ENCODE results near the gene UGT1A7.

UGT1A7 gene

GRCh38 chr2:233795735-233796171 is 114.1 kb downstream of the UGT1A7 start:
- no peak for TF ChIP-seq EZH2phosphoT487 (conservative IDR thresholded peaks at IDR 0.05; ENCODE audit: low read length)
- TF ChIP-seq CTCF (IDR thresholded peaks at IDR 0.05; ENCODE audit: insufficient read depth, low read length, poor library complexity, severe bottlenecking): no peak
- H3K36me3 ChIP-seq (ENCODE audit: low read length): no peaks in the 10 kb centered on the region
- H3F3A ChIP-seq (ENCODE audit: insufficient read depth): no peaks in the 10 kb centered on the region
- H3K4me2 ChIP-seq (ENCODE audit: low read depth, low read length, poor library complexity, severe bottlenecking): no peak overlapping the region
- H3K27me3 ChIP-seq (ENCODE audit: low read length): no peaks in the 10 kb centered on the region
- no peak overlapping the region for H3K9ac ChIP-seq (ENCODE audit: low read length)
- H4K20me1 ChIP-seq (ENCODE audit: low read depth, low read length): no peaks in the 10 kb centered on the region
- no peaks in the 10 kb centered on the region for H3K9me2 ChIP-seq (replicated peaks; ENCODE audit: insufficient read depth, low read length)
- no peak overlapping the region for H3K27ac ChIP-seq (ENCODE audit: low read depth, low read length)
- no peak overlapping the region for H2AFZ ChIP-seq (ENCODE audit: low read depth, low read length, severe bottlenecking)
- H3K79me2 ChIP-seq (ENCODE audit: insufficient read depth, low read length): no peaks in the 10 kb centered on the region
- no peak overlapping the region for H3K4me3 ChIP-seq (ENCODE audit: insufficient read depth, low read length, poor library complexity, severe bottlenecking)
- H3K9me3 ChIP-seq (ENCODE audit: insufficient read depth, low read length): no peaks in the 10 kb centered on the region

GRCh38 chr2:233796254-233796653 is 114.6 kb downstream of the UGT1A7 start:
- Histone ChIP-seq H3K36me3 (ENCODE audit: low read length) (no peaks in the 10 kb centered on the region), H3K9me2 (replicated peaks; ENCODE audit: insufficient read depth, low read length) (no peaks in the 10 kb centered on the region), H3K9ac (ENCODE audit: low read length) (no peak overlapping the region), H3K27ac (ENCODE audit: low read depth, low read length) (no peak overlapping the region), H3K4me3 (ENCODE audit: insufficient read depth, low read length, poor library complexity, severe bottlenecking) (no peak overlapping the region), H2AFZ (ENCODE audit: low read depth, low read length, severe bottlenecking) (no peak overlapping the region), H3K9me3 (ENCODE audit: insufficient read depth, low read length) (no peaks in the 10 kb centered on the region), H4K20me1 (ENCODE audit: low read depth, low read length) (no peaks in the 10 kb centered on the region), H3K27me3 (ENCODE audit: low read length) (no peaks in the 10 kb centered on the region), H3K4me2 (ENCODE audit: low read depth, low read length, poor library complexity, severe bottlenecking) (no peak overlapping the region), H3K79me2 (ENCODE audit: insufficient read depth, low read length) (no peaks in the 10 kb centered on the region), H3F3A (ENCODE audit: insufficient read depth) (no peaks in the 10 kb centered on the region)
- TF ChIP-seq CTCF (IDR thresholded peaks at IDR 0.05; ENCODE audit: insufficient read depth, low read length, poor library complexity, severe bottlenecking): no peak
- no peak for TF ChIP-seq EZH2phosphoT487 (conservative IDR thresholded peaks at IDR 0.05; ENCODE audit: low read length)

GRCh38 chr2:233798335-233799086 is 116.8 kb downstream of the UGT1A7 start:
- Histone ChIP-seq H4K20me1 (ENCODE audit: low read depth, low read length) (no peaks in the 10 kb centered on the region), H2AFZ (ENCODE audit: low read depth, low read length, severe bottlenecking) (no peak overlapping the region), H3K9me3 (ENCODE audit: insufficient read depth, low read length) (no peaks in the 10 kb centered on the region), H3K4me3 (ENCODE audit: insufficient read depth, low read length, poor library complexity, severe bottlenecking) (no peak overlapping the region), H3K36me3 (ENCODE audit: low read length) (no peaks in the 10 kb centered on the region), H3K79me2 (ENCODE audit: insufficient read depth, low read length) (no peaks in the 10 kb centered on the region), H3K27me3 (ENCODE audit: low read length) (no peaks in the 10 kb centered on the region), H3K4me2 (ENCODE audit: low read depth, low read length, poor library complexity, severe bottlenecking) (no peak overlapping the region), H3F3A (ENCODE audit: insufficient read depth) (no peaks in the 10 kb centered on the region), H3K27ac (ENCODE audit: low read depth, low read length) (no peak overlapping the region), H3K9me2 (replicated peaks; ENCODE audit: insufficient read depth, low read length) (no peaks in the 10 kb centered on the region), H3K9ac (ENCODE audit: low read length) (no peak overlapping the region)
- TF ChIP-seq CTCF (IDR thresholded peaks at IDR 0.05; ENCODE audit: insufficient read depth, low read length, poor library complexity, severe bottlenecking) (no peak), EZH2phosphoT487 (conservative IDR thresholded peaks at IDR 0.05; ENCODE audit: low read length) (no peak)
